Calu3 (cell line): ENCODE measurements around the gene MUC22. TPM values are rescaled to one million over a fixed set of nuclear protein-coding genes. Genes with fewer than 3 reads are reported as not detected.

Experiments
- BruUV-seq: library from RNA; stranded (reverse); fragments of 400-500 nt; replicated peaks from 2 replicates; lab custom pipeline; 2021; lab: Mats Ljungman, UMichigan
- CTCF ChIA-PET: fragments of 300-600 bp; sonication (Branson Sonifier 250); formaldehyde crosslinking; loops from one replicate; lab custom pipeline; 2022; ENCODE audit warnings: antibody characterized with exemption; lab: Charles Lee
- DNase-seq: peaks from one replicate; pipeline ENCODE4 v3.0.0; 2022
- H3K27ac Mint-ChIP-seq: one replicate; pipeline ENCODE4 v1.8.0; 2022; ENCODE audit warnings: mixed read lengths; ENCODE audit not compliant: unreplicated experiment
- H3K27me3 Mint-ChIP-seq: one replicate; pipeline ENCODE4 v1.8.0; 2022; ENCODE audit warnings: mixed read lengths; ENCODE audit not compliant: unreplicated experiment
- H3K36me3 Mint-ChIP-seq: one replicate; pipeline ENCODE4 v1.8.0; 2022; ENCODE audit warnings: mild to moderate bottlenecking, moderate library complexity, mixed read lengths; ENCODE audit not compliant: insufficient read depth, unreplicated experiment
- H3K4me1 Mint-ChIP-seq: one replicate; pipeline ENCODE4 v1.8.0; 2022; ENCODE audit warnings: mild to moderate bottlenecking, low read depth, mixed read lengths; ENCODE audit not compliant: unreplicated experiment
- H3K4me3 Mint-ChIP-seq: one replicate; pipeline ENCODE4 v1.8.0; 2022; ENCODE audit warnings: mild to moderate bottlenecking, low read depth, moderate library complexity, mixed read lengths; ENCODE audit not compliant: unreplicated experiment
- H3K9me3 Mint-ChIP-seq: one replicate; pipeline ENCODE4 v1.8.0; 2022; ENCODE audit warnings: low read depth, mixed read lengths; ENCODE audit not compliant: unreplicated experiment
- CTCF ChIP-seq: fragments of 200-600 bp; IDR thresholded peaks from one replicate; pipeline ENCODE4 v1.8.0; 2022; ENCODE audit warnings: antibody characterized with exemption; ENCODE audit not compliant: unreplicated experiment
- intact Hi-C: fragments of 100-400 bp; cut with micrococcal nuclease; formaldehyde crosslinking; loops from one replicate; pipeline ENCODE4 v1.10.0; 2022; ENCODE audit not compliant: unreplicated experiment
- total RNA-seq: library from RNA; stranded (reverse); gene quantifications from 2 replicates; pipeline ENCODE4 v1.2.3, GENCODE V29; 2022

MUC22 gene
- total RNA-seq, 1 experiment from 2014 or later: not detected

- no peak for TF ChIP-seq CTCF
- BruUV-seq: no TSS peak
- Mint-ChIP-seq H3K9me3 (no peaks in the 10 kb centered on the region), H3K4me1 (no peaks in the 10 kb centered on the region), H3K4me3 (no peak overlapping the region), H3K36me3 (no peaks in the 10 kb centered on the region), H3K27ac (no peak overlapping the region), H3K27me3 (no peaks in the 10 kb centered on the region)
- intact Hi-C loops: no loop called here
- CTCF ChIA-PET: interaction anchor here (0.6 to 3.6 kb wide), 2 partner anchors 11 to 95 kb away, joined by 4 to 22 read pairs; no protein-coding TSS in a partner anchor
- no peak for DNase-seq
Observed at GRCh38 chr6:31076611-31077010, 66.3 kb downstream of the MUC22 start.

GRCh38 chr6:31079656-31080261, 69.5 kb downstream of the MUC22 start:
- no peak overlapping the region for H3K4me3 Mint-ChIP-seq
- H3K27ac Mint-ChIP-seq: no peak overlapping the region
- no TSS peak for BruUV-seq
- peaks cover 8% of the 10 kb centered on the region for H3K4me1 Mint-ChIP-seq
- peak; percentile 89 for TF ChIP-seq CTCF
- no peaks in the 10 kb centered on the region for H3K9me3 Mint-ChIP-seq
- H3K27me3 Mint-ChIP-seq: no peaks in the 10 kb centered on the region
- H3K36me3 Mint-ChIP-seq: no peaks in the 10 kb centered on the region
- intact Hi-C loops: loop anchor here (2.0 to 10.0 kb wide), 2 partner anchors 165 to 595 kb away; partner anchors contain the start of genes HLA-E and VARS2
- peak; percentile 89 for DNase-seq
- CTCF ChIA-PET: interaction anchor here (0.5 to 5.1 kb wide), 41 partner anchors 8 to 352 kb away, joined by 3 to 81 read pairs (median 5); partner anchors contain the start of genes DDR1, GTF2H4, MUCL3 and PSORS1C1

GRCh38 chr6:31081872-31082271, 71.6 kb downstream of the MUC22 start:
- no peak for DNase-seq
- Mint-ChIP-seq H3K4me3 (no peak overlapping the region), H3K27ac (no peak overlapping the region), H3K4me1 (peaks cover 12% of the 10 kb centered on the region), H3K36me3 (no peaks in the 10 kb centered on the region), H3K9me3 (no peaks in the 10 kb centered on the region), H3K27me3 (no peaks in the 10 kb centered on the region)
- no TSS peak for BruUV-seq
- CTCF ChIA-PET: interaction anchor here (0.6 to 5.1 kb wide), 6 partner anchors 11 to 196 kb away, joined by 3 to 81 read pairs (median 4); partner anchors contain the start of genes PSORS1C1 and VARS2
- intact Hi-C loops: loop anchor here (10.0 kb wide), 1 partner anchor 597 kb away; the partner anchor contains the start of gene HLA-E
- no peak for TF ChIP-seq CTCF

- intact Hi-C loops: loop anchor here (10.0 kb wide), 1 partner anchor 599 kb away; the partner anchor contains the start of gene HLA-E
Observed at GRCh38 chr6:31083742-31084354, 73.6 kb downstream of the MUC22 start.

More at GRCh38 chr6:31083742-31084354, 73.6 kb downstream of the MUC22 start:
- peak; percentile 55 for TF ChIP-seq CTCF
- Mint-ChIP-seq H3K27me3 (no peaks in the 10 kb centered on the region), H3K4me1 (peaks cover 24% of the 10 kb centered on the region), H3K27ac (no peak overlapping the region), H3K9me3 (no peaks in the 10 kb centered on the region), H3K36me3 (no peaks in the 10 kb centered on the region), H3K4me3 (no peak overlapping the region)
- no TSS peak for BruUV-seq
- CTCF ChIA-PET: interaction anchor here (1.4 to 1.8 kb wide), 3 partner anchors 13 to 168 kb away, joined by 4 to 6 read pairs (median 4); partner anchors contain the start of gene PSORS1C1
- peak; percentile 61 for DNase-seq

Other genes with a start within 250 kb of the MUC22 start
- 489 and 580 TPM in 2 replicates for gene DDR1, start 126.0 kb upstream of the MUC22 start, total RNA-seq
- gene GTF2H4, start 102.3 kb upstream of the MUC22 start, total RNA-seq: 70.5 and 80.0 TPM in 2 replicates
- gene VARS2, start 96.2 kb upstream of the MUC22 start, total RNA-seq: 33.0 and 34.2 TPM in 2 replicates
- gene SFTA2, start 78.3 kb upstream of the MUC22 start, total RNA-seq: 184 and 246 TPM in 2 replicates
- gene MUCL3, start 69.5 kb upstream of the MUC22 start, total RNA-seq: 0.07 and 0.15 TPM in 2 replicates
- not detected in 2 replicates for gene MUC21, start 26.8 kb upstream of the MUC22 start, total RNA-seq
- not detected in 2 replicates for gene C6orf15, start 102.1 kb downstream of the MUC22 start, total RNA-seq
- 9.4 and 11.0 TPM in 2 replicates for gene PSORS1C1, start 104.3 kb downstream of the MUC22 start, total RNA-seq
- 0.35 and 0.42 TPM in 2 replicates for gene CDSN, start 110.0 kb downstream of the MUC22 start, total RNA-seq
- gene PSORS1C2, start 128.6 kb downstream of the MUC22 start, total RNA-seq: not detected in 2 replicates
- 95.2 and 105 TPM in 2 replicates for gene CCHCR1, start 147.3 kb downstream of the MUC22 start, total RNA-seq
- gene TCF19, start 148.1 kb downstream of the MUC22 start, total RNA-seq: 43.2 and 49.5 TPM in 2 replicates
- 25.7 and 32.7 TPM in 2 replicates for gene POU5F1, start 160.2 kb downstream of the MUC22 start, total RNA-seq